Fibroblast of the conjunctiva (primary cell): ENCODE results near the gene BRD2.

ENCODE experiments used
- DNase-seq: peaks from one replicate; pipeline ENCODE4 v3.0.0-alpha.2; 2010; ENCODE audit warnings: low read depth

Gene BRD2

DNA sequence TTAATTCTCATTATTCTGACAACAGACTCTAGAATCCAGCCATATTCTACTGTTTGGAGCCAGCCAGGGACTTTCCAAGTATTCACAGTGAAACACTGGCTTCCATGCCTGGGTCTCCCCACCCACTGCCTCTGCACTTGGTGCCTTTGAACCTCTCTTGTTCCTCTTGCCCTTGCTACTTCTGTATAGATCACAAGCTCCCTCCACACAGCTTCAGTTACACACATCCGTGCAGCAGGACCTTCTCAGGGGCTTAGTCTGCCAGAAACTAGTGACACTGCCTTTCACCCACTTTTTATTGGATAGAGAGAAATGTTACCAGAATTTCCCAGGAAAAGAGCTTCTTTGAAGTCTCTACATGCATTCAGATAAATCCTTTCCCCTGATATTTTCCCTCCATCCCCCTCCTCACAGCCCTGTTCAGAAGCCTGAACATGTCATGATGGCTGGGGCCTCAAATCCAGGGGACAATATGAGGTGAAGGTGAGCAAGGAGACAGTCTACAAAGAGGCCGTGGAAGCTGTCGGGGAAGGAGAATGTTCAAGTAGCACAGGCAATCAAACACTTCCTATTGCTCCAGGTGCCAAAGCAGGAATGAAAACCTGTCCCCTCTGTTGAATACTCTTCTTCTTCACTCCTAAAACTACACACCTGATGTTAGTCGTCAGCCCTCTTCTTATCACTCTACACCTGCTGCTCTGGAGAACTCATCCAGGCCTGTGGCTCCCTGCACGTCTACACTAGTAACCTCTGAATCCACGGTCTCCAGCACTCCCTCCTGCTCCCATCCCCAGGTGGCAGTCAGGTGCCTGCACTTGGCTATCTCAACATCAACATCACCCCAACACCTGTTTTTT lies 61.2 kb downstream of the BRD2 start:
- no peak for DNase-seq

DNA sequence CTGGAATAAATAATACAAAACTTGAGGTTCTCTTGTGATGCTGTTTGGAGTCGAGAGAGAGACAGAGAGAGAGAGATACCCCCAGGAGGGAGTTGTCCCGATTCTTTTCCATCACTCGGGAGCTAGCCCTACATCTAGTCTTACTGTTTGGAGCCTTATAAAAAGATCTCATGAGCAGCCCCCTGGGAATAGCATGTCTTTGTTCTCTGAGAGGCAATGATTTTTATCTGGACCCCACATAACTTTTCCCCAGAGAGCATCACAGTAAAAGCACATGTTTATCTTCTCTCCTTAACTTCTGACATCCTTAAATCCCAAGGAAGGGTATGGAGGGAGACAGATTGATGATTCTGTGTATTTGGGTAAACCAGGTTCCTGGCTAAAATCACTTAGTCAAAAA lies 61.9 kb downstream of the BRD2 start:
- DNase-seq, result no peak
